ENCODE data around the gene SRI.

DNA sequence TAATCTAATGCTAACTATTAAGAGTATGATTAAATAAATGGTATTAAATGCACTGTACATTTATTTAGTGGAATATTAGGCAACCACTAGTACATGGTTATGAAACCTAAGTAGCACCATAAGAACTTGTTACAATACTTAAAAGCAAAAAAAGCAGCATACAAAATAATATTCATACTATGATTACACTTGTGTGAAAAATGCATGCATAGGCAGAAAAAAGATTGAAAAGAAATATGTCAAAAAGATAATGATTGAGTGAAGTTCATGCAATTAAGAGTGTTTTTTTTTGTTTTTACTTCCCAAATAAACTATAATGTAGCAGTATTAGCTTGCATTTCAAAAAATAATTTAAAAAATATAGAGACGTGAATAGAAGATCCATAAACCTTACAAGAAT lies 20.0 kb upstream of the SRI start:
- TF ChIP-seq YY1 (IDR thresholded peaks at IDR 0.05; ENCODE audit: low read depth): no peak
- no peak for TF ChIP-seq REST (IDR thresholded peaks at IDR 0.05; ENCODE audit: low read depth)
- TF ChIP-seq, protein P1, sequence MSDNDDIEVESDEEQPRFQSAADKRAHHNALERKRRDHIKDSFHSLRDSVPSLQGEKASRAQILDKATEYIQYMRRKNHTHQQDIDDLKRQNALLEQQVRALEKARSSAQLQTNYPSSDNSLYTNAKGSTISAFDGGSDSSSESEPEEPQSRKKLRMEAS (IDR thresholded peaks at IDR 0.05): no peak
- TF ChIP-seq RAD21 (IDR thresholded peaks at IDR 0.05; ENCODE audit: low read depth): no peak
- TF ChIP-seq TEAD4 (IDR thresholded peaks at IDR 0.05): no peak
- TF ChIP-seq TAF1 (IDR thresholded peaks at IDR 0.05; ENCODE audit: low read depth): no peak
- TF ChIP-seq CEBPB (IDR thresholded peaks at IDR 0.05): no peak
- no peak for TF ChIP-seq FOXM1 (IDR thresholded peaks at IDR 0.05; ENCODE audit: borderline replicate concordance, low read depth)
- no peak for TF ChIP-seq CREB1 (IDR thresholded peaks at IDR 0.05; ENCODE audit: low read depth)
- no peak for TF ChIP-seq NFIC (IDR thresholded peaks at IDR 0.05)

All from Ishikawa (cell line).